ENCODE data around the gene CRYBA2. TPM values are rescaled to one million over a fixed set of nuclear protein-coding genes. Genes with fewer than 3 reads are reported as not detected.

Gene CRYBA2
- total RNA-seq, 1 donor from 2014 or later: not detected

DNA sequence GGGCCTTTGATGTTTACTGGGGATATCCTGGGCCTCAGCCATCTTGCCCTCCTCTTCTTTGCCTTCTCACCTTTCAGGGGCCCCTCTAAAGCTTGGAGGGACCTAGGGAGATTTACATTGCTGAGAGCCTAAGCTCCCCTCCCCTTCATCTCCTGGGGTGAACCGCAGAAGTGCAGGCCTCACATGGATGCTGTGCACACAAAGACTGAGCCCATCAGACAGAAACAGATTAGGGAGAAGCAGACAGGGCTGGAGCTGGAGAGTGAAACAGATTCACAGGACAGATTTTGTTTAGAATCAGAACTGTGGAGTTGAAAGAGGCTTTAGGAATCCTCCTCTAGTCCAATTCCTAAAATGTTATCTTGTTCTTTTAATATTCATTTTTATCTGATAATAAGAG is 37.2 kb downstream of the CRYBA2 start:
- no peak for DNase-seq

DNA sequence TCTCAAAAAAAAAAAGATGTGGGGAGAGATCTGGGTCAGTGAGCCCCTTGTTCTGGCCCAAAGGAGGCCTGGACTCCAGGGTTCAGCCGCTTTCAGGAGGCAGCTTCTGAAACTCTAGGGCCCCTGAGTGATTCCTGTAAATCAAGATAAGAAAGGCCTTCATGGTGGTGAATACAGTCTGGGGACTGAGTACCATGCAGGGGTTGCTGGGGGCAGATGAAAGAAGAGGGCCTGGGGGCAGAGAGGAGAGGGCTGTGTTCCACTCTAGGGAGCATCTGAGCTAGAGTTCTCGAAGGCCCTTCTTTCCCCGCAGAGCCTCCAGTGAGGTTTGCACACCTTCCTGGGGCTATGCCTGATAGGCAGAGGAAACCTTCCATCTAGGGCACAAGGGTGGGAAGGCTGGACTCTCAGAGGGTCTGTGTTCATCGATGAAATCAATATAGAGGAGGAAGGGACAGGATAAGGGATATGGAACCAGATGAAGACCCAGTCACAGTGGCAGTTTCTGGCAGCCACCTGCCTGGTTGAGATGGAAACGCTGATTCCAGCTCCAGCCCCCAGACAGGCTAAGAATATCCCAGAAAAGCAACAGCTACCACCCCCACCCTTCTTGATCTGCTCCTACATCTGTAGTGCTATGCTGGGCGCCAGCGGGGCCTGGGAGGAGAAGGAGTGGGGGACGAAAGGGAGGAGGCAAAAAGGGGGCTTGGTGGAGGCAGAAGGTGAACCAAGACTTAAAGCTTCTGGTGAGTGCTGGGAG is 38.5 kb downstream of the CRYBA2 start:
- DNase-seq: no peak

DNA sequence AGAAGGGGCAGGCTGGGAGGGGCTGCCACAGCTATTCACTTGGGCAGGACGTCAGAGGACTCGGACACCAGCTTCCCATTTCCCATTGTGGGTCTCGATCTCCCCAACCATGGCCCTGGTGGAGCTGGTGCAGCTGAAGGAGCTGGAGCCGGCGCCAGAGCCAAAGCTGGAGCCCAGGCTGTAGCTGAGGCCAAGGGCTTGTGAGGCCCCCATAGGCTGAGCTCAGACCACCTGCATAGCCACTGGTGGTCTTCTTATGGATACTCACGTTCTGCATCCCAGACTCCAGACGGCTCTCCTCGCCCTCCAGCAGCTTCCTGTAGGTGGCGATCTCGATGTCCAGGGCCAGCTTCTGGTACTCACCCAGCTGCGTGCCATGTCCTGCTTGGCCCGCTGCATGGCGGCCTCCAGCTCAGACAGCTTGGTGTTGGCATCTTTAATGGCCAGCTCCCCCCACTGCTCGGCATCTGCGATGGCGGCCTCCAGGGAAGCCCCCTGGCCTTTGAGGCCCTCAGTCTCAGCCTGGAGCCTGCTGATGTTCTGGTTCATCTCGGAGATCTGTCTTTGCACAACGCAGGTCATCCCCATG is 39.8 kb downstream of the CRYBA2 start:
- DNase-seq: no peak

DNA sequence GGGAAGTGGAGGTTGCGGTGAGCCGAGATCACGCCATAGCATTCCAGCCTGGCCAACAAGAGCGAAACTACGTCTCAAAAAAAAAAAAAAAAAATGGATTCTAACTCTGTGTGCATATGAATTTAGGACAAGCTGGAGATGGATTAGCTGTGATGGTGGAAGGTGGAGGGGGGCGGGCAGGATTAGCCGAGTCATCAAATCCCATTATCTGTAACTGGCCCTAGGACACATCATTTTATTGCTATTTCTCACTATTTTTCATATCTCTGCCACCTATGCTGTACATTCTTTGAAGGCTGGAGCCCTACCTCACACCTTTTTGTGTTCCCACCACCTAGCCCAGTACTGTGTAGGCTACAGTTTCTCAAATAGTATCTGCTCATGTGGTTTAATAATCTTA is 41.1 kb downstream of the CRYBA2 start:
- no peak for DNase-seq

DNA sequence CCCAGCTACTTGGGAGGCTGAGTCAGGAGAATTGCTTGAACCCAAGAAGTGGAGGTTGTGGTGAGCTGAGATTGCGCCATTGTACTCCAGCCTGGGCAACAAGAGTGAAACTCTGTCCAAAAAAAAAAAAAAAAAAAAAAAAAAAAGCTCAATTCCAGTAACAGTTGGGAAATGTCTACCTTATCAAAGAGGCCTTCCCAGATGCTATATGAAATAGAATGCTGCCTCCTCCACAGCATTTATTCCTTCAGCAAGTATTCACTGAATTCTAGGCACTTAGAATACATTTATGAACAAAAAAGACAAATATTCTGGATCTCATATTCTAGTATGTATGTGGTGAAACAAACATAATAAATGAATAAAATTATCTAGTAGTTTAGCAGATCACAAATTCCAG is 46.6 kb downstream of the CRYBA2 start:
- no peak for DNase-seq

DNA sequence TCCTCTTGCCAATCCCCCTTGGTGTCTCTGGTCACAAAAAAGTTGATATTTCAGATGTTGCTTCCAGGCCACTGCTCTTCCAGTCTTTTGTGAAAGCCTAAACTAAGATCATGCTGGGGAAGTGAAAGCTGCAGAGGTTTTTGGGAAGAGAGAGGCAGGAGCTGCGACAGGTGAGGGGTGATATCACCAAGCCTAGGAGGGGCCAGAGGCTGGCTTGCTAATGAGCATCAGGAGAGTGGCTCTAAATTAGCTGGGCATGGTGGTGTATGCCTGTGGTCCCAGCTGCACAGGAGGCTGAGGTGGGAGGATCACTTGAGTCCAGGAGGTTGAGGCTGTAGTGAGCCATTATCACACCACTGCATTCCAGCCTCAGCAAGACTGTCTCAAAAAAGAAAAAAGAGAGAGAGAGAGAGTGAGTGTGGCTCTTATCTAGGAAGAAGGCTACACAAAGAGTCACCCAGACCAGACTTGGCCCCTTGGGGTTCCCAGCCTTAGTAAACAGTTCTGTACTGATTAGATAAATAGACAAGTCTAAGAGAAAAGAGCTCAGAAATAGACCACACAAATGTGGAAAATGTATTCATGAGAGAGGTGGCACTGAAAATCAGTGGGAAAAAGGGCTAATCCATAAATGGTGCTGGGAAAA is 48.3 kb downstream of the CRYBA2 start:
- no peak for DNase-seq

Small RNA genes within 50 kb of the gene (small RNA-seq; reads per million reads assigned to genes)
- gene MIR375 (ENCODE audit: low replicate concordance): 284 reads per million, percentile 98 among the genes with 10 or more reads in this experiment

Other genes with a start within 250 kb of the CRYBA2 start
- 19.8 TPM for gene CYP27A1, start 211.3 kb downstream of the CRYBA2 start, total RNA-seq
- 19.7 TPM for gene PRKAG3, start 161.6 kb downstream of the CRYBA2 start, total RNA-seq
- gene WNT6, start 133.6 kb downstream of the CRYBA2 start, total RNA-seq: 1.9 TPM
- 5.7 TPM for gene WNT10A, start 112.6 kb downstream of the CRYBA2 start, total RNA-seq
- gene CDK5R2, start 33.8 kb downstream of the CRYBA2 start, total RNA-seq: not detected
- gene FEV, start 8.2 kb downstream of the CRYBA2 start, total RNA-seq: not detected
- gene CFAP65, start 48.1 kb upstream of the CRYBA2 start, total RNA-seq: not detected
- not detected for gene IHH, start 67.5 kb upstream of the CRYBA2 start, total RNA-seq
- 12.8 TPM for gene NHEJ1, start 167.4 kb upstream of the CRYBA2 start, total RNA-seq
- gene SLC23A3, start 176.6 kb upstream of the CRYBA2 start, total RNA-seq: 0.92 TPM
- 23.9 TPM for gene CNPPD1, start 183.5 kb upstream of the CRYBA2 start, total RNA-seq
- gene RETREG2, start 184.9 kb upstream of the CRYBA2 start, total RNA-seq: 35.0 TPM
- 24.4 TPM for gene ZFAND2B, start 213.4 kb upstream of the CRYBA2 start, total RNA-seq
- gene ABCB6, start 225.5 kb upstream of the CRYBA2 start, total RNA-seq: 35.3 TPM
- gene ATG9A, start 236.2 kb upstream of the CRYBA2 start, total RNA-seq: 51.9 TPM
- gene ANKZF1, start 236.4 kb upstream of the CRYBA2 start, total RNA-seq: 41.0 TPM